IPS-11a (cell line): Measurements from ENCODE around the gene CCSER1.

Source experiments
- H3K4me3 ChIP-seq: one replicate; pipeline ENCODE4 v1.5.1; 2013; ENCODE audit warnings: low read depth, low read length, control low read depth

CCSER1 gene

DNA sequence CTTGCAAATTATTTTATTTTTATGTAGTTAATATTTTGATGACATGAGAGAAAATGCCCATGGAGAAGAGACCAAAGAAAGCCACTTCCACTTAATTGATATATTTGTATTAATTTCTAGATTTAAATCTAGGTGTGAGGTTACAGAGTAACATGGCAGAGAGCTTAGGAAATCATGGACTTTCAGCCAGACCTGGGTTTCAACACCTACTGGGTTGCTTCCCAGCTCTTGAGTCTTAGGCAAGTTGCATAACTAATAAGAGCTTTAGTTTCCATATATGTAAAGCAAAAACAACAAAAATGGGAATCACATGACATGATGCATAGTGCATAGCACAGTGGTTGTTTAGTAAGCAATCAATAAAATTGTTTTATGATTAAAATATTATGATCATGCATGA is 413.3 kb downstream of the CCSER1 start:
- no peak overlapping the region for H3K4me3 ChIP-seq

DNA sequence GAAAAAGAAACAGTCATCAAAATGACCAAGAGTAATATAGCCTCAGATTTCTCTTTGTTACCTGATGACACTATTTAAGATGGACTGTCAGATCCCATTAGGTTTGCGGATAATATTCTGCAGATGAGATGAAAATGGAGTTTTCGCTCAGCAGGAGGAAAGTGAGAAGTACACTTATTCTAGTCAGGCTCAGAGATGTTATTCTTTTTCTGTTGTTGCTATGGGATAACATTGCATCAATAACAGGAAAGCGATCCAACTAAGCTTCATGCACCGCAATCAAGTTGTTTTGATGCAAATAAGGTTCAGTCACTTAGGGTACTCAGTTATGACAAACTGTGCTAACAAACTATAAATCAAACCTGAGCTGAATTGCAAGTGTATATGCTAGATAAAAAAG is 415.0 kb downstream of the CCSER1 start:
- no peak overlapping the region for H3K4me3 ChIP-seq

DNA sequence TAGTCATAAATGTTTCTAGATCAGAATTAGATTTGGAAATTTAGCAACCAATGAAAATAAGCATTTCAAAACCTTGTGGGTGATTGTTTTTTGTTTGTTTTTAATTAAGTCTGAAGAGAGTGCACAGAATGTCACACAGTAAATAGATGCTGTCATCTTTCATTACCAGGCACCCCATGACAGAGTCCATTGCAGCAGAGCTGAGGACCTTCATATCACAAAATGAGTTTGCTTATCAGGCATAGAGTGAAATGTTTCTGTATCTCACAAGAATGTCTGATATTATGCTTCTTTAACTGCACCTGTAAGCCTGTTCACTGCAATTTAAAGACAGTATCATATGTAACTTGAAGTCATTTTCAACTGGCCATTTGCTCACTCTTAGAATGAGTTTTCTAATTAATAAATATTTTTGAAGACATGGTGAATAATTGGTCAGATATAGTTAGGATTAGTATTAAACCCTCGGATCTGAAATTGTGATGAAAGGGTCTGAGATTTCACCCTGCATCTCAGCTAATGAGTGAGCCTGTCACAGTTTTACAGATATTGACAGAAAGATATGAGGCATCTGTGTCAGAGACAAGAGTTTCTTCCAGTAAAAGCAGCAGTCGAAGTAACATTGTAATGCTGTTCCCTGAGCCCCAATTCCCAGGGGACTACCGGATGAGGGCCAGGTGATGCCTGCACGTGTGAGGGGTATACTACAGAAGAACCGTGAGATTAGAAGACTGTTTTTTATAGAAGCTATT is 416.4 kb downstream of the CCSER1 start:
- H3K4me3 ChIP-seq: no peak overlapping the region

DNA sequence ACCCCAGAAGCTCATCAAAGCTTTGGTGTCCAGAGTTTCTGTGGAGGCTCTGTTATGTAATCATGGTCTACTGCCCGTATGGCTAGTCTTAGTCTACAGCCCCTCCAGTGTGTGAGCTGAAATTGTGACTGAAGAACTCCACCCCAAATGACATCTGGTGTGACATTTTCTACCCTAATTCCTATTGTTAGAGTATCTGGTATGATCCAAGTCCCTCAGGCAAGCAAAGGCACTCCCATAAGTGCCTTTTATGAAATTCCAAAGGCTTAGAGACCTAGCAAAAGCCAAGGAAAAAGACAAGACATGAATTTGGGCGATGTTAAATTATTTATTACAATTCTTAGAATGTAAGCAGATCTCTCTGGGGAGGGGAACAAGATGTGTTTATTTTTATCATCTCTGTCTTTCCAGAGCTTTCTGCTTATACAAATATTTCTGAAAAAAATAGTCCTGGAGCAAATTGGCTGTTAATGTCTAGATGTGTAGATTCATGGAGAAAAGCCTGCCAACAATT is 417.4 kb downstream of the CCSER1 start:
- H3K4me3 ChIP-seq: no peak overlapping the region

DNA sequence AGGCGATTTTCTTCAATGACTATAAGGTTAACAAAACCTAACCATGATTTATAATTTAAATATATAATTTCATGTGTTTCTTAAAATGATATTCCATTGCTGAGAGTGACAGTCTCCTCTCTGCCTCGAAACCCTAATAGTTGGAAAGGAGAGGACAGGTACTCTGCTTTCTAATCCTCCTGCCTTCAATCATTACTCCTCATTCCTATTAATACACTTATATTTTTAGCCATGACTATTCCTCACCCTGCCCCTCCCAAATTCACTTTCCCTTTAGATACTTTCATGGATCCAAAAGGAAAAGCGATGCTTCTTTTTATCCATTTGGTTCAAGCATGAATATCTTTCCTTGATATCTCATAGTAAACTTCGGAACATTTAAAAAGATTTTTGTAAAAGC is 418.2 kb downstream of the CCSER1 start:
- H3K4me3 ChIP-seq: no peak overlapping the region

DNA sequence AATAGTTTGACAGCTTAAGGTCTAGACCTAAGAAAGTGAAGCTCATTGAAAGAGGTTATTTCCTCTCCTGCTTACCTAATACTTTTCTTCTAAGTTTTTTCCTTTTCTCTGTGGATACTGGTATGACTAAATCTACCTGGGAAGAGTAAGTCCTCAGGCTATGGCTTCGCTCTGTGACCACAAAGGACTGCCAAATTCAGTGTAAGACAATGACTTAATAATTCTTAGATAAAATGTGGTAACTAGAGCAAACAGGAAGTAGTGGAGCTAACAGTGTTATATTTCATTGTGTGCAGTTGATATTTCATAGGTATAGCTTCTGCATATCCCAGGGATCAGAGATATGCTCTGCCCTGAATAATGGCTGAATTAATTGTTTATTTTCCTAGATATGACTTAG is 418.9 kb downstream of the CCSER1 start:
- H3K4me3 ChIP-seq: no peak overlapping the region

DNA sequence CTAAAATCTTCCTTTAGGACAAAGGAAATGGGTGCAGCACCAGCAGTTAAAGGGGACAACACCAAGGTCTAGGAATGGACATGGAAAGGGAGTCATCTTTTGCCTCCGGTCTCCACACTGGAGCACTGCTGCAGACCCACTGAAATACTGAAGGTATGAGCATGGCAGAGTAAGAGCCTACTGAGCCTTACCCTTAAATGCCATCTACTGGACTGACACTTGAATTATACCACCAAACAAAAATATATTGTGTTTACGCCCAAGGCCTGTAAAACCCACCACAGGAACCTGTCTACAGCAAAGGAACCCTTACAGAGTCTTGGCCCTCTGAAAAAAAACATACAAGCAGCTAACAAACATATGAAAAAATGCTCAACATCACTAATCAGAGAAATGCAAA is 443.4 kb downstream of the CCSER1 start:
- no peak overlapping the region for H3K4me3 ChIP-seq

DNA sequence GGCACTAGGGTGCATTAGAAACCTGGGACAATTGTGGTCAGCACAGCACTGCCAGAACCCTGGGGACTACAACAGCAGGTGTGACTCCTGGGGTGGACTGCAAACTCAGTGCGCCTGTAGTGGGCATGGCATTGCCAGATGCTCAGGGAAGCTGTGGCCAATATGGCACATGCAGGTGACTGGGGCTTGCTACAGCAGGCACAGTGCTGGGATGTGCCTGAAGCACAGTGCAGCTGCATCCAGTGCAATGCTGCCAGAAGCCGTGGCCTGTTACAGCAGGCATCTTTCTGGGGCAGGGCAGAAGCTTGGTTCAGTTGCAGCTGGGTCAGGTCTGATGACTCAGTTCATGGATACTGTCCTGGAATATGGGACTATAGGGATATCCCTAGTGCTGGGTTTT is 445.8 kb downstream of the CCSER1 start:
- H3K4me3 ChIP-seq: no peak overlapping the region

DNA sequence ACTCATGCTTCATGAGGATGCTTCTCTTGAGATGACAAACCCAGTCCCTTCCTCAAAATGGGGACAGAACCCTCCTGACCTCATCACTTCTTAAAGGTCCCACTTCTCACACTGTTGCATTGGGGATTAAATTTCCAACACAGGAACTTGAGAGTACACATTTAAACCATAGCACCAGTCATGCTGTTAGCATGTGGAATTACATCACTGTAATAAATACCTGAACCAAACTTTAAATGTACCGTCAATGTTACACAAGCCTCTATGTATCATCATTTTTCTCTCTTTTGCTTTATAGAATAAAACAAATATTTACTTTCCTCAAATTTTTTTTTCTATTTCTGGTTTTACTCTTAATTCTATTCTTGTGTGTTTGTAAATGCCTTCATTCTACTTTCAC is 448.2 kb downstream of the CCSER1 start:
- no peak overlapping the region for H3K4me3 ChIP-seq

DNA sequence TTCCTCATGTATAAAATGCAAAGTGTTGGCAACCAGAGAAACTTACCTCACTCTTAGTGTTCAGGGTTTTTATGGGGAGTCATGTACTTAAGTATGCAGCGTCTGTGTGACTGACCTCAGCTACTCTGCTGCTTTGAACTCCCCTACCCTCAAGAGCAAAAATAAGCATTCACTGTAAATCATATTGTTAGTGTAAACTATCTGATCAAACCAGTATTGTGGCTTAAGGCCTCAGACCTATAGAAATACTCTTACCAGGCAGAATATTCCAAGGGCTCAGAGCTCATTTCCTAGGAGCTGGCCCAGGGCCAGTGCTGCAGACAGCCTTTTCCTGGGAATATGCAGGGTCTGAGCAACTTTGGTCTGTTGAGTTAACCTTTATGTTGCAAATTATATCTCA is 453.1 kb downstream of the CCSER1 start:
- H3K4me3 ChIP-seq: no peak overlapping the region

DNA sequence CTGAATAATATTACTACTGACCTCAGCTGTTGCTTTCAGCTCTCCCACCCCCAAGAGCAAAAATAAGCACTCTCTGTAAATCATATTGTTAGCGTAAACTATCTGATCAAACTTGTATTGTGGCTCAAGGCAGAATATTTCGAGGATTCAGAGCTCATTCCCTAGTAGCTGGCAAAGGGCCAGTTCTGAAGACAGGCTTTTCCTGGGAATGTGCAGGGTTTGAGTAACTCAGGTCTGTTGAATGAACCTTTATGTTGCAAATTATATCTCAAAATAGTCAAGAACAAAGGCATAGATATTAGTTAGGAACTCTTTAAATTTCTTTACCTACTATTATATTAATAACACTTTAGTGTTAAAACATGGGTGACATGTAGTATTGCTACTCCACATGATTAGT is 454.9 kb downstream of the CCSER1 start:
- H3K4me3 ChIP-seq: no peak overlapping the region

DNA sequence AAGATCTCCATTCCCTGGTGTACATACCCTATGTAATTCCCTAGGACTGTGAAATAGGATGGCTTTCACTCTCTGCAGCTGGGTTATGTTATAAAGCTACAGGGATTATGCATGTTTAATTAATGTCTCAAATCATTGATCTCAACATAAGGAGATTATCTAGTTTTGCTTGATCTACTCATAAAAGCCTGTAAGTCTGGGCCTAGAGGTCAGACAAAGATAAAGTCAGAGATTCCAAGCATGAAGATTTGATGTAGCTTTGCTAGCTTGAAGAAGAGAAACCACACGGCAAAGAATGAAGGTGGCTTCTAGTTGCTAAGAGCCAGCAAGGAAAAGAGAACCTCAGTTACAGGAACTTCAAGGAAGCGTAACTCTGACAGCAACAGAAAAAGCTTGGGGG is 456.9 kb downstream of the CCSER1 start:
- no peak overlapping the region for H3K4me3 ChIP-seq

DNA sequence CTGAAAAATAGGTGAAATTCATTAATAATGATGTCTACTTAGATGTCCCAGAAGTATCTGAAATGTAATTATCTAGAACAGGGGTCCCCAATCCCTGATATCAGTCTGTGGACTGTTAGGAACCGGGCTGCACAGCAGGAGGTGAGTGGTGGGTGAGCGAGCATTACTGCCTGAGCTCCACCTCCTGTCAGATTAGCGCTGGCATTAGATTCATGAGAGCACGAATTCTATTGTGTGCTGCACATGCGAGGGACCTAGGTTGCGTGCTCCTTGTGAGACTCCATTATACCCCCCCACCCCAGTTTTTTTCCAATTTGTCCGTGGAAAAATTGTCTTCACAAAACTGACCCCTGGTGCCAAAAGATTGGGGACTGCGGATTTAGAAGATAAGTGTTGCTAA is 458.8 kb downstream of the CCSER1 start:
- H3K4me3 ChIP-seq: no peak overlapping the region

DNA sequence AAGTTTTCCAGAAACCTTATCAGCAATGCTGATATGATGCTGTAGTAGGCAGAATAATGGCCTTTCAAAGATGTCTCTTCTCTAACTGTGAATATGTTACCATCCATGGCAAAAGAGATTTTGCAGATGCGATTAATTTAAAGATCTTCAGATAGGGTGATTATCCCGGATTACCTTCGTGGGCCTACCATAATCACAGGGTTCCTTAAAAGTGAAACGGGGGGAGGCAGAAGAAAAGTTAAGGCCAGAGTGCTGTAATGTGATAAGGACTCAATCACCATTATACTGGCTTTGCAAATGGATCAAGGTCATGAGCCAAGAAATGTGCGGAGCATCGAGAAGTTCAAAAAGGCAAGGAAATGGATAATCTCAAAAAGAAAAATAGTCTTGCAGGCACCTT is 459.6 kb downstream of the CCSER1 start:
- H3K4me3 ChIP-seq: no peak overlapping the region

DNA sequence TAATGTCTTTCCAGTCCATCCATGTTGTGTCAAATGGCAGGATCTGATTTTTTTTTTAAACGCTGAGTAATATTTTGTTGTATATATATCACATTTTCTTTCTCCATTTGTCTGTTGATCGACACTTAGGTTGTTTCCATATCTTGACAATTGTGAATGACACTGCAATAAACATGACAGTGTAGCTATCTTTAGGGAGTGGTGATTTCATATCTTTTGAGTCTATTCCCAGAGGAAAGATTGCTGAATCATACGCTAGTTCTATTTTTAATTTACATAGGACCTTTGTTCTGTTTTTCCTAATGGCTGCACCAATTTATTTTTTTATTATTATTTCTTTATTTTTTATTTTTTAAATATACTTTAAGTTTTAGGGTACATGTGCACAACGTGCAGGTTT is 470.7 kb downstream of the CCSER1 start:
- H3K4me3 ChIP-seq: no peak overlapping the region

DNA sequence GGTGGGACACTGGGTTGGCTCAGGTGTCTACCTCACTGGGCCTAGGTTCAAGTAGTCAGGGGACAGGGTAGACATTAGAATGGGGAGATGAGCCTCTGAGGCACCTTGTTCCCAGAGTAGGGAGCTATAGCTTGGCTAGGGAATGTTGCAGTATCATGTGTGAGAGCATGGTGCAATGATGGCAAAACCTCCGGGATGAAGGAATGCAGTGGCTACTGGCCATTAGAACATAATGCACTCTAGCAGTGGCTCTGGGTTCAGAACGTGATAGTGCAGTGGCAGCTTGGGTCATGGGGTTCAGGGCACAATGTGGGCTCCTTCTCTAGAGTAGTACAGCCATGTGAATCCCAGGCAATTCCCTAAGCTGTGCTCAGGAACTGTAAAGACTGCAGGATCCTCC is 471.5 kb downstream of the CCSER1 start:
- H3K4me3 ChIP-seq: no peak overlapping the region

DNA sequence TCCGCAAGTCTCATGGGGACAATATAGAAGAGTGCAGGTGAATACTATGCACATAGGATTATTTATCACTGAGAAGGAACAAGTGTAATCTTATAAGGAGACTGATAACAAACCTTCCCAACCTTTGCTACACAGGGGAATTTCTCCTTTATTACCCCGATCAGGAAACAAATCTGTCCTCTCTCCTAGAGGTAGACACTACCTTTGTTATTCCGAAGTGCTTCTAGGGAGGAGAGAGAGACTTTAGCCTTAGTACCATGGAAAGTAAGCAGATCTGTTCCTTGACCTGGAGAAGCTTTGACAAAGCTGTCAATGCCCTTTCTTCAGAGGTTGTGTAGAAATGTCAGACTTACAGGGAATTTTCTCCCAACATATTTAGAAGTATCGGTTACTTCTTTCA is 475.5 kb downstream of the CCSER1 start:
- no peak overlapping the region for H3K4me3 ChIP-seq

DNA sequence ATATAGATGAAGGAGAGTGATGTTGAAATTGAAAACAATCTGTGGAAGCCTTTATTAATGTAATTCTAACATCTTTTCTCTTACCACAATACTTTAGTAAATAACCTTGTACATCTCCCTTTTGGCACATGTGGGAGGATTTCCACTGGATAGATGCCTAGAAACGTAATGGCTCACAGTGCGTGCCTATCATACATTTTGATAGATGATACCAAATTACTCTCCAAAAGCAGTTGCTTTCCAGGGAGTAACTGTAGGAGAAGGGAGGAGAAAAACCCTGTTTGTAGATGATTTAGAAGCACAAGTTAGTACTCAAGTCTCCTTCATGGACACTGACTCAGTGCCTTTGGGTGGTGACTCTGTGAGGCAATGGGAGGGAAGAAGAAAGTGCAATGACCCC is 476.3 kb downstream of the CCSER1 start:
- H3K4me3 ChIP-seq: no peak overlapping the region

DNA sequence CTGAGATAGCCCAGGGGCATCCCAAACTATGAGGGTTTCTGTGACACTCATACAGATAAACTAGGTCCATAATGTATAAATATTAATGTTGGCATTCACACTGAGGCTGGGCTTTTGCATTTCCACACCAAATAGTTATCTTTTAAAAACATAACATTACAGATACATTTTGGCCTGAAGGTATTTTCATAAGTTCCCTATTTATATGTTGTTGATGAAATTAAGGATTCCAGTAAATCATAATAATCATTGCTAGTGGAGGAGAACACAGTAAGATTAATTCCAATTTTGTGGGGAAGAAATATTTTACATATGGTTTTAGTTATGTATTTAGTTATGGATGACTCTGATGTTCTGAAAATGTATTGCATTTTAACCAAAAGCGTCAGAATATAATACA is 479.6 kb downstream of the CCSER1 start:
- H3K4me3 ChIP-seq: no peak overlapping the region

DNA sequence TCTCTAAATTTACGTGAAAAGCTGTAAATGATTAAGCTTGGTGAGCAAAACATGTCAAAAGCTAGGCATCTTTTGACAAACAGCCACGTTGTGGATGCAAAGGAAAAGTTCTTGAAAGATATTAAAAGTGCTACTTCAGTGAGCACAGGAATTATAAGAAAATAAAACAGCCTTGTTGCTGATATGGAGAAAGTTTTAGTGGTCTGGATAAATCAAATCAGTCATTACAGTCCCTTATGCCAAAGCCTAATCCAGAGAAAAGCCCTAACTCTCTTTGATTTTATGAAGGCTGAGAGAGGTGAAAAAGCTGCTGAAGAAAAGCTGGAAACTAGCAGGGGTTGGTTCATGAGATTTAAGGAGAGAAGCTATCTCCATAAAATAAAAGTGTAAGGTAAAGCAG is 487.2 kb downstream of the CCSER1 start:
- no peak overlapping the region for H3K4me3 ChIP-seq

DNA sequence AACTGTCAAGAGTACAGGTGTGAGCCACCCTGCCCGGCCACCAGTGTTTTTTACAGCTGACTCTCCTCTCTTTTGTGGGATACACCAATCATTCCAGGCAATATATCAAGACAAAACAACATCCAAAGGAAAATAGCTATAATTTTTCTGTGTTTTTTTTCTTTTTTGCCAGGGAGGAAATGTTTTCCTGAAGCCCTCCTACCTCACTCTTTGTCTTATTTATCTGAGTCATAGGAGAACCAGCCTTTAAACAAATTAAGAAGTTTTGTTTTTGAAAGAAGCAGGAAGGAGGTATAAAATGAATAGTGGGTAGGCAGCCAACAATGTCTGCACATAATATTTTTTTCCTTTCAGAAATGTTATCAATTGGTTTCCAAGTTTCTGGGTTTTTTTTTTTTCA is 493.9 kb downstream of the CCSER1 start:
- H3K4me3 ChIP-seq: no peak overlapping the region

DNA sequence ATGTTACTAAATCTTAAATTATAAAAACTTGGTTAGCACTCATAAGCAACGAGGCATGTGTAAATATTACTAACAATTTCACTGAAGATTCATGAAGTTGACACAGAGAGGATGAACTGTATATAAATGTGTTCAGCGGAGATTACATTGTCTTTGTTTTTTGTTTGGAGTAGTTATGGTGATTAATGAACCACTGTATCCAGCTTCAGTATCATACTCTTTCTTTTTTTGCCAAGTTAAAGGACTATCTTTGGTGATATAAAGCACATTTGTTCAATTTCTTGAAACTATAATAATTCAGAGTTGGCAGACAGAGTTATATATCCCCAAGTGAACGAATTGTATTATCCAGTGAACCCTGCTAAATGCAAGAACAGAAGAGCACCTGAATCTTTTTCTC is 497.6 kb downstream of the CCSER1 start:
- H3K4me3 ChIP-seq: no peak overlapping the region
